ENCODE data around the gene SCAMP4.

Gene SCAMP4

GRCh38 chr19:1936916-1937610, 31.9 kb downstream of the SCAMP4 start:
- H3K4me3 ChIP-seq (ENCODE audit: low read depth in 1 of 2, low read length in 1 of 2), result no peak overlapping the region
- TF ChIP-seq CTCF (IDR thresholded peaks at IDR 0.05), result no peak
- H3K36me3 ChIP-seq, result no peaks in the 10 kb centered on the region
- peaks cover 5% of the 10 kb centered on the region for H3K27me3 ChIP-seq
- H3K4me1 ChIP-seq (ENCODE audit: control insufficient read depth in 1 of 2, insufficient read depth in 1 of 2, low read depth in 1 of 2, low read length in 1 of 2), result peaks cover 12 to 19% of the 10 kb centered on the region in 2 experiments
- H3K27ac ChIP-seq, result no peak overlapping the region
- no peaks in the 10 kb centered on the region for H3K9me3 ChIP-seq

- Histone ChIP-seq H3K27me3 (no peaks in the 10 kb centered on the region), H3K9me3 (no peaks in the 10 kb centered on the region), H3K4me1 (ENCODE audit: control insufficient read depth in 1 of 2, insufficient read depth in 1 of 2, low read depth in 1 of 2, low read length in 1 of 2) (peaks cover 20 to 23% of the 10 kb centered on the region in 2 experiments), H3K4me3 (ENCODE audit: low read depth in 1 of 2, low read length in 1 of 2) (no peak overlapping the region), H3K36me3 (no peaks in the 10 kb centered on the region), H3K27ac (no peak overlapping the region)
- TF ChIP-seq CTCF (IDR thresholded peaks at IDR 0.05), result no peak
Observed at GRCh38 chr19:1938071-1938470, 32.9 kb downstream of the SCAMP4 start.

- Histone ChIP-seq H3K27me3 (no peaks in the 10 kb centered on the region), H3K27ac (peak within 1 kb of the TSS; percentile 100), H3K4me3 (ENCODE audit: low read depth in 1 of 2, low read length in 1 of 2) (peak within 1 kb of the TSS; percentile 72 to 89), H3K36me3 (no peaks in the 10 kb centered on the region), H3K4me1 (ENCODE audit: control insufficient read depth in 1 of 2, insufficient read depth in 1 of 2, low read depth in 1 of 2, low read length in 1 of 2) (peaks cover 35 to 40% of the 10 kb centered on the region in 2 experiments), H3K9me3 (no peaks in the 10 kb centered on the region)
- no peak for TF ChIP-seq CTCF (IDR thresholded peaks at IDR 0.05)
Observed at GRCh38 chr19:1941146-1942077, 36.2 kb downstream of the SCAMP4 start, which contains the start of gene CSNK1G2. CSNK1G2 (plus strand) TSS chr19:1941172; CDS start chr19:1969773, 28,601 bp downstream.

- H3K36me3 ChIP-seq, result no peaks in the 10 kb centered on the region
- peak overlapping the region; percentile 100 for H3K27ac ChIP-seq
- peaks cover 35 to 40% of the 10 kb centered on the region in 2 experiments for H3K4me1 ChIP-seq (ENCODE audit: control insufficient read depth in 1 of 2, insufficient read depth in 1 of 2, low read depth in 1 of 2, low read length in 1 of 2)
- no peaks in the 10 kb centered on the region for H3K27me3 ChIP-seq
- TF ChIP-seq CTCF (IDR thresholded peaks at IDR 0.05), result peak; percentile 26
- H3K9me3 ChIP-seq, result no peaks in the 10 kb centered on the region
- peak overlapping the region; percentile 72 to 89 for H3K4me3 ChIP-seq (ENCODE audit: low read depth in 1 of 2, low read length in 1 of 2)
Observed at GRCh38 chr19:1942078-1942933, 37.1 kb downstream of the SCAMP4 start.

- no peak for TF ChIP-seq CTCF (IDR thresholded peaks at IDR 0.05)
Observed at GRCh38 chr19:1942934-1943555, 37.8 kb downstream of the SCAMP4 start.

More at GRCh38 chr19:1942934-1943555, 37.8 kb downstream of the SCAMP4 start:
- peaks cover 35 to 40% of the 10 kb centered on the region in 2 experiments for H3K4me1 ChIP-seq (ENCODE audit: control insufficient read depth in 1 of 2, insufficient read depth in 1 of 2, low read depth in 1 of 2, low read length in 1 of 2)
- no peaks in the 10 kb centered on the region for H3K36me3 ChIP-seq
- H3K27me3 ChIP-seq, result no peaks in the 10 kb centered on the region
- peak overlapping the region; percentile 100 for H3K27ac ChIP-seq
- H3K4me3 ChIP-seq (ENCODE audit: low read depth in 1 of 2, low read length in 1 of 2), result peak overlapping the region; percentile 72 to 89
- no peaks in the 10 kb centered on the region for H3K9me3 ChIP-seq

Measured in neutrophil (primary cell).